Nucleus accumbens (tissue), 56 donors: ENCODE measurements around the gene XG.

ENCODE experiments used
- DNase-seq, 56 donors: peaks; one replicate each; lab custom pipeline; 2025; lab: John Stamatoyannopoulos, UW

The XG gene

GRCh38 chrX:2859197-2859797, 107.5 kb downstream of the XG start:
- DNase-seq, result no peak

DNA sequence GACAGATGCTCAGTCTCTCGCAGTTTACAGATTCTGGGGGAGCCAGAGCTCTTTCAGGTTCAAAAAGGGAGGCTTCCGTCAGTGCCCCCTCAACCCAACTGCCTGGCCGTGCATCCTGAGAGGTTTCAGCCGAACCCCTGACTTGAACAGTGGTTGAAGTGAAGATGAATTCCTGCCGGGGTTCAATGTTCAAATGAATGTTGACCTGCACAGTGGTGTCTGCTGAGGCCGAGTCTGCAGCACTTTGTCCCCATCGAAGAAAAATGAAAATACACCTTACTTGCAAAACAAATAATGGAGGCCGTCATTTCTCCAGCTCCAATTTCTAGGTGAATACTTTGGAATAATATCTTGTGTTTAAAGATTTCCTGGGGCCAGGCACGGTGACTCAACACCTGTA, 110.6 kb downstream of the XG start:
- DNase-seq, result no peak

DNA sequence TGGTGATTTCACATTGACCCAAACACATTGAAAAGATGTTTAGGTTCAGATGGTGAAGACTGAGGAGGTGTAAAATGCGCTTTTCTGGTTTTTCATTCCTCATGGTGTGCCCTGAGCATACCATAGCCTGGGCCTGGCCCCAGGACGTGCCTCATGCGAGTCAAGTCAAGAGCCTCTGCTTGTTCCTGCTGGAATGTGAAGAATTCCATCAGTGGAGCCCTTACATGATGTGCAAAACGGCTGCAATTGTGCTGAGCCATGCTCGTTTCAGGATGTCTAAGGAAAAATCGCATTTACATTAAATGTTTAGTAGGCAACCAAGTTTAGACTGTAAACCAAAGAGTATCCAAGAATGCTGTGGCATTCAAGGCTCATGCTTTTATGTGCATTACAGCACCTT, 111.8 kb downstream of the XG start:
- no peak for DNase-seq
